Activated effector memory CD4-positive, alpha-beta T cell treated with anti-CD3 and anti-CD28 coated beads, Interleukin-2, amount 50 U/mL, for 16 hours (primary cell): ENCODE measurements around the gene USHBP1.

Experiments
- DNase-seq: peaks from one replicate; pipeline ENCODE4 v3.0.0-alpha.2; 2020

Gene USHBP1

DNA sequence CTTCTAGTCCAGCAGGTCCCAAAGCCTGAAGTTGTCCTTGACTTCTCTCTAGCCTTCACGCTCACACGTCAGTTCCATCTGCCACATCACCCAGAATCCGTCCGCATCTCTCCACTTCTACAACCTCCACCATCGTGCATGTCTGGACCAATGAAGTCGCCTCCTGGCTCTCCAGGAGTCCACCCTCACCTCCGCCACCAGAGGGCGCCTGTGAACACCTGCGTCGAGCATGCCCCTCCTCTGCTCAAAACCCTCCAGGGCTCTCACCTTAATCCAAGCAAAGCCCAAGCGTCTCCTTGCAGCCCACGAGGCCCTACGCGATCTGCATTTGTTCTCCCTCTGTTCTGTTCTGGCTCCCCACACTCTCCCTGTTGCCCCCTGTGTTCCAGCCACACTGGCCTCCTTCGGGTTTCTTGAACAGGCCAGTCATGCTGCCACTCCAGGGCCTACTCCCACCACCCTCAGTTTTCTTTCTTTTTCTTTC is 3.7 kb downstream of the USHBP1 start:
- peak; percentile 97 for DNase-seq

- DNase-seq: no peak
These were observed 4.6 kb downstream of the USHBP1 start for GRCh38 chr19:17259934-17260333.

DNA sequence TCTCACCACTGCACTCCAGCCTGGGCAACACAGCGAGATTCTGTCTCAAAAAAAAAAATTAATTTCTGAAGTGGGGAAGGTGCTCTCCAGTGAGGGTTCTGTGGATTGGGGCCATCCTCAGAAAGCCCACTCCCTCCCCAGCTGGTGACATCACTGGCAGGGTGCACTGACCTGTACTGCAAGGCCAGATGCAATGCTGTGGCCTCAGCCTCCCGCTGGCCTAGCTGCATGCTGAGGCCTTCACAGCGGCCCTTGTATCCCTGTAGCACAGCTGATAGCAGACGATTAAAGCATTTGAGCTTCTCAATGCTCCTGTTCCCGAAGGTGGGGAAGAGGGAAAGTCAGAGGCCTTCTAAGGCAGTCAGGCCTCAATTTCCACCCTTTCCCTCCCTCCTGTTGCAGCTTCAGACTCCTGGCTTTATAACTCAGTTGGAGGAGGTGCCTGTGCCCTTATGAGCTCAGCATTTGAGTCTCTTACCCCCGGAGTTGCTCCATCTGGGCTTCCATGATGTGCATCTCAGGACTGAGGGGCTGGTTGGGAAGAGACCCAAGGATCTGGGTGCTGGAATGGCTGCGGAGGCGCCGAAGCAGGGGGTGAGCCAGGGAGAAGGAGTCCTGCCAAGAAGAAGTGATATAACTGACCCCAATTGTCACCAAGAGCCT is 5.3 kb downstream of the USHBP1 start:
- no peak for DNase-seq

- no peak for DNase-seq
These were observed 8.4 kb downstream of the USHBP1 start for GRCh38 chr19:17256130-17256529.

GRCh38 chr19:17255150-17255621 is 9.4 kb downstream of the USHBP1 start:
- DNase-seq: no peak

DNA sequence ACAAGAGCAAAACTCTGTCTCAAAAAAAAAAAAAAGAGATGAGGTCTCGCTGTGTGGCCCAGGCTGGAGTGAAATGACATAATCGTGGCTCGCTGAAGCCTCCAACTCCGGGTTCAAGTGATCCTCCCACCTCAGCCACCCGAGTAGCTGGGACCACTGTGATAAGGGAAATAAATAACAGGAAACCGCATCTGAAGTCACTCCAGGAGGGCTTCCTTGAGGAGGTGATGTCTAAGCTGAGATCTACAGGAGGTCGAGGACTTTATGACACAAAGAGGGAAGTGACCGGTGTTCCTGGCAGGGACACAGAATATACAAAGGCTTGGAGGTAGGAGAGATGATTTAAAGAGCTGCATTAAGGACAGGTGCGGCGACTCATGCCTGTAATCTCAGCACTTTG is 9.9 kb downstream of the USHBP1 start:
- DNase-seq: no peak

DNA sequence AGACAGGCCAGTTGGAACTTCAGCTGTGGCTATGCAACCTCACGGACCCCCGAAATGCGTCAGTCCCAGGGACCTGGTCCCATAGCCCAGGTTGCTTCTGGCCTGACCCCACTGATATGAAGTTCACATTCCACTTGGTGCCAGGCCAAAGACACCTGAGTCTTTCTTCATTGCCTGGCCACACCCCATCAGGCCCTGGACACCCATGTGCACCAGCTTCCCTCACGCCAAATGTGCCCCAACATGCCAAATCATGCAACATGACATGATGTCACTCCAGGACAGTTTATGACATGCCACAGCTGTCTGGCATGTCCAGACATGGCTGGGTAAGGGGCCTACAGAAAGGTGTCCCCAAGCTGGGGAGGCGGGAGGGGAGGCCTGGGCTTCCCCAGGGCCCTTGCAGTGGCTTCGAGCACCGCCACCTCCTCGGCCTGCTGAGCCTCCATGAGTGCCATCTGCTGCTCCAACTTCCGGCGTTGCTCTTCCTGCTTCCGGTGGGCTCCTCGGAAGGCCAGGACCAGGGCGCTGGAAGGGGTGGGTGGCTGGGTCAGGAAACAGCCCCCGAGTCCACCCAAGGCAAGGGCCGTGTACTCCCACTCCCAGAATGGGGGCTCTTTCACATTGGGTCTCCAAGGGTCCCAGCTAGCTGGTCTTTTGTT is 14.5 kb downstream of the USHBP1 start:
- no peak for DNase-seq

- DNase-seq: no peak
These were observed 16.4 kb downstream of the USHBP1 start for GRCh38 chr19:17248011-17248776.

DNA sequence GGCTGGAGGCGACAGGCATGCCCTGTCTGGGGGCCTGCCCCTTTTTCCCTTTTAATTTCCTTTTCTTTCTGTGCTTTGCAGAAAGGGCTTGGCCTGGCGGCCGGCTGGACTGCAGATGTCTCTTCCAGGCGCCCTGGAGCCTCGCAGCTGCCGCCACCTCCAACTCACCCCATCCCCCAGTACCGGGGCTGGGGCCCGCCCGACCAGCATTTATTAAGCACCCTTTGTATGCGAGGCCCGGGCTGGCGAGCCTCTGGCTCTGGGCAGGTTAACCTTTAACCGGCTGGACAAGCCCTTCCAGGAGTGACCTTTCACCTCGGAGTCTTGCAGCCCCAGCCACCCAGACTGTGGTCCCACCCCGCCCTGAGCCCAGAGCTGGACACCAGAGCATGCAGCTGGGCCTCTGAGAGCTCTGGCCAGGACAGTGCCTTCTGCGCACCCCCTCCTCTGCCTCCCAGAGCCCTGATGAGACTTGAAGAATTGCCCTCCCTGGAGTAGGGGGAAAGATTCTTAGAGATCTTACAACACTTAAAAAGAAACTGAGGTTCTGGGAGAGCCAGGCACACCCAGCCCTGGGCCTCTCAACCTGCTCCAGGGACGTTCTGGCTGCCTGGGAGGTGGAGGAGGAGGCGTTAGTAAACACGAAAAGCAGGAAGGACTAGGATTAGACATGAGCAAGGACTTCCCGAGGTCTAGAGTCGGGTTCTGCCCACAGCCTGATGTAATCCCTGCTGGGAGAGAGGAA is 17.7 kb downstream of the USHBP1 start:
- DNase-seq: no peak

DNA sequence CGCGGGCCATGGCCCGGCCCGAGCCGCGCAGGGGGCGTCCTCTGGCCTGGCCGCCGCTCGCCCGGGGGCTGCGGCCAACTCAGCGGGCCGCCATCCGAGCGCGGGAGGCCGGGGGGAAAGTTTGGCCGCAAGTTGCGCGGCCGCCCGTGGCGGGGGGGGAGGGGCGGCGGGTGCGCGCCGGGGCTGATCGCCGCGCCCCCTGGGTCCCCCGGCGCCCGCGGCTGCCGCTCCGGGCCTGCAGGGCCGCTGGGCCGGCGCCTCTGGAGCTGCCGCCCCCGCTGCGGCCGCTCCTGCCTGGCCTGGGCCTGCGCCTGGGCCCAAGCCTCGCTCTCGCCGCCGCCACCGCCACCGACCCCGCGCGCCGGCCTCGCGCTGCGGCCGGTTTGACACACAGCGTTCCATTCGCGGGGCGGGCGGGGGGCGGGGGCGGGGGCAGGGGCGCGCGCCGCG is 19.0 kb downstream of the USHBP1 start, which contains the start of gene NR2F6:
Gene NR2F6, minus strand, starts transcription at position 385 of the 450 bp plus-strand sequence. CDS start 699 bp downstream, outside the sequence.
- DNase-seq: no peak

GRCh38 chr19:17244618-17245534 is 19.7 kb downstream of the USHBP1 start:
- no peak for DNase-seq

GRCh38 chr19:17243830-17244617 is 20.5 kb downstream of the USHBP1 start:
- no peak for DNase-seq

DNA sequence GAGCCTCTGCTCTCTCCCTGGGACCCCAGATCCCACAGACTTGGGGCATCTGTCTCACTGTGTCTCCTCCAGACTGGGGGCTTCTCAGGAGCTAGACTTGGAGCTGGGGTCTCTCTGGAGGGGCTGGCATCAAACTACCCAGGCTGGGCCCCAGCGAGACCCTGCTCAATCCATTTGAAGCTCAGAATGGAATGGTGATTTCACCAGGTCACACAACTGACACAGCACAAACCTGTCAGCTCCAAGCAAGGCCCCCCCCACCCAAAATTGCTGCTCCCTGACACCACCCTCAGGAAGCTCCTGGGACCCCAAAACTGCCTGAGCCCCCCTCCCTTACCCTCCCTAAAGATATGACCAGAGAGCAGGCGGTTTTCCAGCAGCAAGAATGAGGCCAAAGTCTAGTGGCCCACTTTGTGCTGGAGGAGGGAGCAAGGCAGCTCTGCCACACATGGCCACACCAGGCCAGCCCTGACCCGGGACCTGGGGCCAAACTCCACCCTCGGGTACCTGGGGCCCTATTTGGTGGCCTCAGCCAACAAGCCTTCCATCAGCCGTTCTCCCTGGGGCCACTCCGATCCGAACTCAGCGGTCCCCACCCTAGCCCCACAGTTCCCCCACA is 21.2 kb downstream of the USHBP1 start:
- no peak for DNase-seq

DNA sequence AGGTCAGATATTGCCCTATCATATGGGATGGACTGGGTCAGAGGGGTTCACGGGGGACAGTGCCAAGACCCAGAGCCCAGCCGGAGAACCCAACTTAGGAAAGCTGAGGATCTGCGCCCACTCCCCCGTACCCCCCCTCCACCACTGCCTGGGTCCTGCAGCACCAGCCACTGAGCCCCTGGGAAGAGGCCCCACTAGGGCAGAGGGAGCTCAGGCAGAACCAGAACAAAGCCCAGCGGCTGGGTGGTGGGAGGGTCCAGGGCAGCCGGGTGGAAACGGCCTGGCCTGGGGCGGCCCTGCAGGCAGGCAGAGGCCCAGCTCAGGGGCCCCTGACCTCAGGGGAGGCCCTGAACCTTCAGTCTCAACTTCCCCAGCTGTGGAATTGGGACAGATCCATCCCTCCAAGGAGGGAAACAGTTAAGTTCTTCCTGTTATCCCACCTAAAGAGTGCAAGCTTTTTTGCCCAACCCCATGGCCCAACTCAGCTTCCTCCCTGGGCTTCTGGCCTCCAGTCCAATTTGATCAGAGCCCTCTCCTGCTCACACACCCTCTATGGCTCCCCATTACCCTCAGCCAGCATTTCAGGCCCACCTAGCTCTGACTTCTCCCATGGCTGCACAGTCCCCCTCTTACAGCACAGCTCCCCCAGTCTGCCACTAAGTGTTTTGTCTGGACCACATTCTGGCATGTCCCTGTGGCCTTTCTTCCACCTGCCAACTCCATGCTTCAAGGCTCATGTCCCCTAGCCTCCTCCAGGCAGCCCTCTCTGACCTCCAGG is 21.9 kb downstream of the USHBP1 start:
- DNase-seq: no peak

DNA sequence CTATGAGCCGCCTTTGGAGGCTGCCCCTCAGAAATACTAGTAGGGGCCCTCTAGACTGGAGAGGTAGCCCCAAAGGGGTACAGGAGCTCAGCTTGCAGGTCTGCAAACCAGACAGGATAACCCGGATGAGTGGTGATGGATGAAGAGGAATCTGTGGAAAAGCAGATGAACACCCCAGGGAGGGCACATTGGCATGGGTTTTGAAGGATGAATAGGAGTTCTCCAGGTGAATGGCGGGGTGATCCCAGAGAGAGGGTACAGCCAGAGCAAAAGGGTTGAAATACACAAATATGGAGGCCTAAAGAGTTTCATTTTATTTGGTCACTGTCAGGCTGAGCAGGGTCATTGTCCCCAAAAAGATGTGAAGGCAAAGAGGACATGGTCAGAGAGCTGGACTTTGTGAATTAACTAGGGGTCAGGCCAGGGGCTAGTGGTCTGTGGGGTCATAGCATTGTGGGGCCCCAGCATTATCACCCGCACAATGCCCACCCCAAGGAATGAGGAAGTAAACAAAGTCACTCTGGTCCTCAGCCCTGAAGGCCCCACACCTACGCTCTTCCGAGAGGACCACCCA is 23.6 kb downstream of the USHBP1 start:
- DNase-seq: no peak

GRCh38 chr19:17240062-17240752 is 24.3 kb downstream of the USHBP1 start:
- DNase-seq: no peak

DNA sequence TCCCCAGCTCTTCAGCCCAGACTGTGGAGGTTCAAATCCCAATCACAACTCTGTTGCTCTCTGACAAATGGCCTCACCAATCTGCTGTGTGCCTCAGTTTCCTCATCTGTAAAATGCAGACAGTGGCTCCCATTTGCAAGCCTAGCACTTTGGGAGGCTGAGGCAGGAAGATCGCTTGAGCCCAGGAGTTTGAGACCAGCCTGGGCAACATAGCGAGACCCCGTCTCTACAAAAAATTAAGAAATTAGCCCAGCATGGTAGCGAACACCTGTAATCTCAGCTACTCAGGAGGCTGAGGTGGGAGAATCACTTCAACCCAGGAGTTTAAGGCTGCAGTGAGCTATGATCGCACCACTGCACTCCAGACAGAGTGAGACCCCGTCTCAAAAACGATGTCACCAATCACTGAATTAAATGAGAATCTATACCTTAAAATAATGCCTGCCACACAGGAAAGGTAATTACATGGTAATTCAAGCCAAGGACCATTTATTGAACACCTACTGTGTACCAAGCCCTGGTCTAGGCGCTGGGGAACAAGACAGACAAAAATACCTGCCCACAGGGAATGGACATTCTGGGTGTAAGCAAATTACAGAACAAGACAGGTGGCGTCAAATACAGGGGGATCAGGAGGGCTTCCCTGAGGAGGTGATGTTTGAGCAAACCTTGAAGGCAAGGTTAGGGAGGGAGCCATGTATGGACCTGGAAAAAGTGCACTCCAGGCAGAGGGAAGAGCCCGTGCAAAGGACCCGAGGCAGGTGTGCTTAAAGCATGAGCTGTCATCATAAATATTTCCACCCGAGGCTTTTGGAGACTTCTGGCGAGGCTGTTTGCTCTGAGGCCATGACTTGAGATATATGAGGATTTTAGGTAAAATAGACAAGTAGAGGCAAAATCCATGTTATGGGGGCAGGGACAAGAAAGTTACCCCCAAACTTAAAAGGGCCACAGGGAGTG is 26.5 kb downstream of the USHBP1 start:
- DNase-seq: no peak
